Non-pigmented ciliary epithelial cell (primary cell): ENCODE measurements around the gene AJM1.
"Not testable (repeated sequence)": the region's sequence is repeated elsewhere in the genome, so short reads cannot be mapped to it uniquely, and the experiment has no call there.

Experiments
- DNase-seq: peaks from one replicate; pipeline ENCODE4 v3.0.0-alpha.2; 2010; ENCODE audit warnings: low read depth

Gene AJM1

GRCh38 chr9:136831720-136832104, 10.6 kb upstream of the AJM1 start:
- no peak for DNase-seq

- DNase-seq, result no peak
Measured at GRCh38 chr9:136832581-136832980, 9.7 kb upstream of the AJM1 start.

- not testable (repeated sequence) for DNase-seq
Measured at GRCh38 chr9:136833381-136834048, 8.8 kb upstream of the AJM1 start.

- no peak for DNase-seq
Measured at GRCh38 chr9:136835162-136835931, 6.9 kb upstream of the AJM1 start.

GRCh38 chr9:136835932-136836904, 6.1 kb upstream of the AJM1 start:
- no peak for DNase-seq

GRCh38 chr9:136837146-136837855, 5.0 kb upstream of the AJM1 start:
- DNase-seq, result no peak

GRCh38 chr9:136837856-136838277, 4.4 kb upstream of the AJM1 start:
- not testable (repeated sequence) for DNase-seq

GRCh38 chr9:136838314-136839228, 3.7 kb upstream of the AJM1 start:
- no peak for DNase-seq

- no peak for DNase-seq
Measured at GRCh38 chr9:136839229-136840139, 2.8 kb upstream of the AJM1 start.

GRCh38 chr9:136840140-136840876, 2.0 kb upstream of the AJM1 start:
- DNase-seq, result no peak

- DNase-seq, result no peak
Measured at GRCh38 chr9:136840877-136841645, 1.2 kb upstream of the AJM1 start.

- DNase-seq, result not testable (repeated sequence)
Measured at GRCh38 chr9:136841646-136842379, 465 bp upstream of the AJM1 start.

GRCh38 chr9:136843159-136843800, 1.0 kb downstream of the AJM1 start:
- not testable (repeated sequence) for DNase-seq

GRCh38 chr9:136843801-136844740, 1.8 kb downstream of the AJM1 start:
- DNase-seq, result not testable (repeated sequence)

- DNase-seq, result no peak
Measured at GRCh38 chr9:136844761-136845464, 2.6 kb downstream of the AJM1 start.
